ENCODE data around the gene ZC3H18.

DNA sequence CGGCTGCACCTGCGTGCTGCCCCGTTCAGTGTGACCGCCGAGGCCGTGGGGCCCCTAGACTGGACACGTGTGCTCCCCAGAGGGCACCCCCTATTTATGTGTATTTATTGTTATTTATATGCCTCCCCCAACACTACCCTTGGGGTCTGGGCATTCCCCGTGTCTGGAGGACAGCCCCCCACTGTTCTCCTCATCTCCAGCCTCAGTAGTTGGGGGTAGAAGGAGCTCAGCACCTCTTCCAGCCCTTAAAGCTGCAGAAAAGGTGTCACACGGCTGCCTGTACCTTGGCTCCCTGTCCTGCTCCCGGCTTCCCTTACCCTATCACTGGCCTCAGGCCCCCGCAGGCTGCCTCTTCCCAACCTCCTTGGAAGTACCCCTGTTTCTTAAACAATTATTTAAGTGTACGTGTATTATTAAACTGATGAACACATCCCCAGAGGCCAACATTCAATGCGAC lies 69.9 kb downstream of the ZC3H18 start:
- TF ChIP-seq POLR2A (IDR thresholded peaks at IDR 0.05) = no peak
- TF ChIP-seq, protein P1, sequence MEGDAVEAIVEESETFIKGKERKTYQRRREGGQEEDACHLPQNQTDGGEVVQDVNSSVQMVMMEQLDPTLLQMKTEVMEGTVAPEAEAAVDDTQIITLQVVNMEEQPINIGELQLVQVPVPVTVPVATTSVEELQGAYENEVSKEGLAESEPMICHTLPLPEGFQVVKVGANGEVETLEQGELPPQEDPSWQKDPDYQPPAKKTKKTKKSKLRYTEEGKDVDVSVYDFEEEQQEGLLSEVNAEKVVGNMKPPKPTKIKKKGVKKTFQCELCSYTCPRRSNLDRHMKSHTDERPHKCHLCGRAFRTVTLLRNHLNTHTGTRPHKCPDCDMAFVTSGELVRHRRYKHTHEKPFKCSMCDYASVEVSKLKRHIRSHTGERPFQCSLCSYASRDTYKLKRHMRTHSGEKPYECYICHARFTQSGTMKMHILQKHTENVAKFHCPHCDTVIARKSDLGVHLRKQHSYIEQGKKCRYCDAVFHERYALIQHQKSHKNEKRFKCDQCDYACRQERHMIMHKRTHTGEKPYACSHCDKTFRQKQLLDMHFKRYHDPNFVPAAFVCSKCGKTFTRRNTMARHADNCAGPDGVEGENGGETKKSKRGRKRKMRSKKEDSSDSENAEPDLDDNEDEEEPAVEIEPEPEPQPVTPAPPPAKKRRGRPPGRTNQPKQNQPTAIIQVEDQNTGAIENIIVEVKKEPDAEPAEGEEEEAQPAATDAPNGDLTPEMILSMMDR (IDR thresholded peaks at IDR 0.05) = no peak

Measured in breast epithelium (tissue), 3 donors.